ENCODE results near the gene LSM4. TPM values are rescaled to one million over a fixed set of nuclear protein-coding genes. Genes with fewer than 3 reads are reported as not detected.
A peak's percentile ranks its signal among the peaks of the same experiment; 100 is the strongest.

LSM4 gene
- total and polyA plus RNA-seq, 2 of the 13 experiments (the other 11 are each of a cell fraction or from before 2014, with no cell fraction given), result 65.8 to 166 TPM

DNA sequence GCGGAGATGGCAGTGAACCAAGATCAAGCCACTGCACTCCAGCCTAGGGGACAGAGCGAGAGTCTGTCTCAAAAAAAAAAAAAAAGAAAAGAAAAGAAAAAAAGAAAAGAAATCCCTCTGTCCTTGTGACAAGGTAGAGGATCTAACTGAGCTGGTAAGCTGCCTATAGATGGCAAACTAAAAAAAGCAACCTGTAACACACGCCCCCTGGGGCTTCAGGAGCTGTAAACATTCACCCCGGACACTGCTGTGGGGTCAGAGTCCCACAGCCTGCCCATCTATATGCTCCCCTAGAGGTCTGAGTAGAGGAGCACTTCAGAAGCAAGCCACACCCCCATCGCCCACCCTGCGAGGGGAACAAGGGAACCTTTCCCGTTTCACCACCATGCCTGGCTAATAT, 13.2 kb upstream of the LSM4 start:
- peak overlapping the region in 1 of 3 experiments; percentile 33; a peak in 1 of 6 replicates for H3K4me3 ChIP-seq (replicated peaks in 1 of 3; ENCODE audit: insufficient read depth in 1 of 3, low read depth in 2 of 3, low read length in 3 of 3)
- H3K27ac ChIP-seq (ENCODE audit: extremely low read length, insufficient read depth, low read length), result no peak overlapping the region
- peaks cover 82% of the 10 kb centered on the region for H3K4me1 ChIP-seq (ENCODE audit: insufficient read depth, low read length)
- intact Hi-C loops (cut with micrococcal nuclease; ENCODE audit: unreplicated experiment), result loop anchor here (5.0 kb wide), 1 partner anchor 76 kb away; no protein-coding TSS in a partner anchor
- H3K4me2 ChIP-seq (ENCODE audit: low read depth, low read length), result peak overlapping the region; percentile 57
- no peaks in the 10 kb centered on the region for H3K36me3 ChIP-seq (replicated peaks in 1 of 2; ENCODE audit: control insufficient read depth in 1 of 2, insufficient read depth in 2 of 2, low read length in 2 of 2)
- H3K9me3 ChIP-seq (ENCODE audit: low read length), result no peaks in the 10 kb centered on the region
- no peak overlapping the region for H2AFZ ChIP-seq (ENCODE audit: low read length)
- ChIA-PET POLR2A (interaction anchor here (0.7 to 1.4 kb wide), 2 partner anchors 55 to 58 kb away, joined by 3 to 4 read pairs; partner anchors contain the start of gene JUND), CTCF (ENCODE audit: low intra/inter-chr PET ratio, low total read pairs) (interaction anchor here (1.2 kb wide), 1 partner anchor 62 kb away, joined by 3 read pairs; the partner anchor contains the start of gene IQCN)
- no peaks in the 10 kb centered on the region for H3K79me2 ChIP-seq (ENCODE audit: insufficient read depth, low read length)
- peak overlapping the region; percentile 15; the same call in 1 of the 2 replicates for H3K9ac ChIP-seq (ENCODE audit: insufficient read depth, low read depth, low read length)
- ATAC-seq (peak; percentile 19; the same call in 2 of the 3 replicates), DNase-seq (ENCODE audit: low spot score) (peak; percentile 49), FAIRE-seq (no peak)
- in situ Hi-C loops (cut with HindIII; ENCODE audit: extremely low pct_ligation_motif_present, low pct_unique_long_range_greater_than_20kb), result no loop called here
- H4K20me1 ChIP-seq (ENCODE audit: insufficient read depth, low read length), result no peaks in the 10 kb centered on the region
- no peaks in the 10 kb centered on the region for H3K27me3 ChIP-seq (ENCODE audit: control insufficient read depth in 1 of 2, insufficient read depth in 2 of 2, low read length in 2 of 2)
- WGBS (ENCODE audit: low lambda C conversion rate), result 9% methylated on average over 7 of the region's 7 CpGs
- no TSS peak for BruUV-seq (replicated peaks)
- TF ChIP-seq RFX3 (CRISPR knock-in tag; IDR thresholded peaks at IDR 0.05) (no peak), MEIS2 (CRISPR knock-in tag; IDR thresholded peaks at IDR 0.05) (no peak), ZNF260 (CRISPR knock-in tag; IDR thresholded peaks at IDR 0.05; ENCODE audit: borderline replicate concordance, low read depth) (no peak), CHD2 (IDR thresholded peaks at IDR 0.05; ENCODE audit: low read depth, low read length) (no peak), KMT2A (CRISPR knock-in tag; IDR thresholded peaks at IDR 0.05) (no peak), STAG1 (CRISPR knock-in tag; IDR thresholded peaks at IDR 0.05) (no peak), ZNF569 (CRISPR knock-in tag; IDR thresholded peaks at IDR 0.05; ENCODE audit: borderline replicate concordance) (no peak), SMARCE1 (IDR thresholded peaks at IDR 0.05; ENCODE audit: borderline replicate concordance) (no peak), RBM22 (optimal IDR thresholded peaks at IDR 0.05; ENCODE audit: low read length) (no peak), TOPORS (CRISPR knock-in tag; IDR thresholded peaks at IDR 0.05) (no peak)
- TF ChIP-seq, protein P1, sequence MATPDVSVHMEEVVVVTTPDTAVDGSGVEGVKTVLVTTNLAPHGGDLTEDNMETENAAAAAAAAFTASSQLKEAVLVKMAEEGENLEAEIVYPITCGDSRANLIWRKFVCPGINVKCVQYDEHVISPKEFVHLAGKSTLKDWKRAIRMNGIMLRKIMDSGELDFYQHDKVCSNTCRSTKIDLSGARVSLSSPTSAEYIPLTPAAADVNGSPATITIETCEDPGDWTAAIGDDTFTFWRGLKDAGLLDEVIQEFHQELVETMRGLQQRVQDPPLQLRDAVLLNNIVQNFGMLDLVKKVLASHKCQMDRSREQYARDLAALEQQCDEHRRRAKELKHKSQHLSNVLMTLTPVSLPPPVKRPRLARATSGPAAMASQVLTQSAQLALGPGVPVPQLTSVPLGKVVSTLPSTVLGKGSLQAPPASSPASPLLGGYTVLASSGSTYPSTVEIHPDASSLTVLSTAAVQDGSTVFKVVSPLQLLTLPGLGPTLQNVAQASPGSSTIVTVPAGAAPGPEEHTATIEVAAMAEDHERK (CRISPR knock-in tag; IDR thresholded peaks at IDR 0.05; ENCODE audit: low read depth), result no peak
- TF ChIP-seq, protein P2, sequence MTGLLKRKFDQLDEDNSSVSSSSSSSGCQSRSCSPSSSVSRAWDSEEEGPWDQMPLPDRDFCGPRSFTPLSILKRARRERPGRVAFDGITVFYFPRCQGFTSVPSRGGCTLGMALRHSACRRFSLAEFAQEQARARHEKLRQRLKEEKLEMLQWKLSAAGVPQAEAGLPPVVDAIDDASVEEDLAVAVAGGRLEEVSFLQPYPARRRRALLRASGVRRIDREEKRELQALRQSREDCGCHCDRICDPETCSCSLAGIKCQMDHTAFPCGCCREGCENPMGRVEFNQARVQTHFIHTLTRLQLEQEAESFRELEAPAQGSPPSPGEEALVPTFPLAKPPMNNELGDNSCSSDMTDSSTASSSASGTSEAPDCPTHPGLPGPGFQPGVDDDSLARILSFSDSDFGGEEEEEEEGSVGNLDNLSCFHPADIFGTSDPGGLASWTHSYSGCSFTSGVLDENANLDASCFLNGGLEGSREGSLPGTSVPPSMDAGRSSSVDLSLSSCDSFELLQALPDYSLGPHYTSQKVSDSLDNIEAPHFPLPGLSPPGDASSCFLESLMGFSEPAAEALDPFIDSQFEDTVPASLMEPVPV (CRISPR knock-in tag; IDR thresholded peaks at IDR 0.05), result no peak
- TF ChIP-seq, protein P3, sequence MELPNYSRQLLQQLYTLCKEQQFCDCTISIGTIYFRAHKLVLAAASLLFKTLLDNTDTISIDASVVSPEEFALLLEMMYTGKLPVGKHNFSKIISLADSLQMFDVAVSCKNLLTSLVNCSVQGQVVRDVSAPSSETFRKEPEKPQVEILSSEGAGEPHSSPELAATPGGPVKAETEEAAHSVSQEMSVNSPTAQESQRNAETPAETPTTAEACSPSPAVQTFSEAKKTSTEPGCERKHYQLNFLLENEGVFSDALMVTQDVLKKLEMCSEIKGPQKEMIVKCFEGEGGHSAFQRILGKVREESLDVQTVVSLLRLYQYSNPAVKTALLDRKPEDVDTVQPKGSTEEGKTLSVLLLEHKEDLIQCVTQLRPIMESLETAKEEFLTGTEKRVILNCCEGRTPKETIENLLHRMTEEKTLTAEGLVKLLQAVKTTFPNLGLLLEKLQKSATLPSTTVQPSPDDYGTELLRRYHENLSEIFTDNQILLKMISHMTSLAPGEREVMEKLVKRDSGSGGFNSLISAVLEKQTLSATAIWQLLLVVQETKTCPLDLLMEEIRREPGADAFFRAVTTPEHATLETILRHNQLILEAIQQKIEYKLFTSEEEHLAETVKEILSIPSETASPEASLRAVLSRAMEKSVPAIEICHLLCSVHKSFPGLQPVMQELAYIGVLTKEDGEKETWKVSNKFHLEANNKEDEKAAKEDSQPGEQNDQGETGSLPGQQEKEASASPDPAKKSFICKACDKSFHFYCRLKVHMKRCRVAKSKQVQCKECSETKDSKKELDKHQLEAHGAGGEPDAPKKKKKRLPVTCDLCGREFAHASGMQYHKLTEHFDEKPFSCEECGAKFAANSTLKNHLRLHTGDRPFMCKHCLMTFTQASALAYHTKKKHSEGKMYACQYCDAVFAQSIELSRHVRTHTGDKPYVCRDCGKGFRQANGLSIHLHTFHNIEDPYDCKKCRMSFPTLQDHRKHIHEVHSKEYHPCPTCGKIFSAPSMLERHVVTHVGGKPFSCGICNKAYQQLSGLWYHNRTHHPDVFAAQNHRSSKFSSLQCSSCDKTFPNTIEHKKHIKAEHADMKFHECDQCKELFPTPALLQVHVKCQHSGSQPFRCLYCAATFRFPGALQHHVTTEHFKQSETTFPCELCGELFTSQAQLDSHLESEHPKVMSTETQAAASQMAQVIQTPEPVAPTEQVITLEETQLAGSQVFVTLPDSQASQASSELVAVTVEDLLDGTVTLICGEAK (IDR thresholded peaks at IDR 0.05), result no peak
- TF ChIP-seq, protein P3 (CRISPR knock-in tag; IDR thresholded peaks at IDR 0.05), result no peak
